ENCODE measurements around the gene SMLR1. TPM values are rescaled to one million over a fixed set of nuclear protein-coding genes. Genes with fewer than 3 reads are reported as not detected.
A peak's percentile ranks its signal among the peaks of the same experiment; 100 is the strongest.

Gene SMLR1
- total RNA-seq, 6 experiments from 2014 or later: not detected

- H3K27ac Mint-ChIP-seq: no peak overlapping the region
- no peaks in the 10 kb centered on the region; the same call in none of the 2 replicates for H3K27me3 Mint-ChIP-seq (ENCODE audit: insufficient read depth)
- H3K4me3 Mint-ChIP-seq: no peak overlapping the region
- no peaks in the 10 kb centered on the region for H3K9me3 Mint-ChIP-seq
- TF ChIP-seq CTCF (IDR thresholded peaks at IDR 0.05): no peak
- no peak for DNase-seq
- peaks cover 6% of the 10 kb centered on the region for H3K36me3 Mint-ChIP-seq (ENCODE audit: low read depth)
- H3K4me1 Mint-ChIP-seq (ENCODE audit: low read depth): peaks cover 54% of the 10 kb centered on the region
Observed at GRCh38 chr6:130848945-130849344, 21.7 kb downstream of the SMLR1 start.

- peaks cover 60% of the 10 kb centered on the region for H3K4me1 Mint-ChIP-seq (ENCODE audit: low read depth)
- peaks cover 6% of the 10 kb centered on the region for H3K36me3 Mint-ChIP-seq (ENCODE audit: low read depth)
- DNase-seq: no peak
- H3K27ac Mint-ChIP-seq: no peak overlapping the region
- no peaks in the 10 kb centered on the region; the same call in none of the 2 replicates for H3K27me3 Mint-ChIP-seq (ENCODE audit: insufficient read depth)
- no peak for TF ChIP-seq CTCF (IDR thresholded peaks at IDR 0.05)
- H3K9me3 Mint-ChIP-seq: no peaks in the 10 kb centered on the region
- H3K4me3 Mint-ChIP-seq: no peak overlapping the region
Observed at GRCh38 chr6:130849594-130849993, 22.4 kb downstream of the SMLR1 start.

- TF ChIP-seq CTCF (IDR thresholded peaks at IDR 0.05): no peak
- H3K36me3 Mint-ChIP-seq (ENCODE audit: low read depth): peaks cover 12% of the 10 kb centered on the region
- no peak overlapping the region for H3K4me3 Mint-ChIP-seq
Observed at GRCh38 chr6:130851026-130851425, 23.8 kb downstream of the SMLR1 start.

GRCh38 chr6:130852844-130853554 lies 25.8 kb downstream of the SMLR1 start:
- no peak for TF ChIP-seq CTCF (IDR thresholded peaks at IDR 0.05)
- Mint-ChIP-seq H3K4me3 (no peak overlapping the region), H3K27ac (peak overlapping the region; percentile 76; the same call in 1 of the 2 replicates), H3K9me3 (no peaks in the 10 kb centered on the region), H3K27me3 (ENCODE audit: insufficient read depth) (no peaks in the 10 kb centered on the region; the same call in 1 of the 2 replicates), H3K4me1 (ENCODE audit: low read depth) (peaks cover 52% of the 10 kb centered on the region), H3K36me3 (ENCODE audit: low read depth) (peaks cover 14% of the 10 kb centered on the region)
- DNase-seq: no peak

More at GRCh38 chr6:130851026-130851425, 23.8 kb downstream of the SMLR1 start:
- Mint-ChIP-seq H3K4me1 (ENCODE audit: low read depth) (peaks cover 60% of the 10 kb centered on the region), H3K9me3 (no peaks in the 10 kb centered on the region), H3K27ac (no peak overlapping the region), H3K27me3 (ENCODE audit: insufficient read depth) (no peaks in the 10 kb centered on the region; the same call in none of the 2 replicates)
- no peak for DNase-seq

GRCh38 chr6:130853555-130854183 lies 26.5 kb downstream of the SMLR1 start:
- peak overlapping the region; percentile 76 for H3K27ac Mint-ChIP-seq
- no peak for TF ChIP-seq CTCF (IDR thresholded peaks at IDR 0.05)
- peak overlapping the region; percentile 61 for H3K4me3 Mint-ChIP-seq

More at GRCh38 chr6:130853555-130854183, 26.5 kb downstream of the SMLR1 start:
- DNase-seq: peak; percentile 60
- Mint-ChIP-seq H3K9me3 (no peaks in the 10 kb centered on the region), H3K4me1 (ENCODE audit: low read depth) (peaks cover 52% of the 10 kb centered on the region), H3K36me3 (ENCODE audit: low read depth) (peaks cover 14% of the 10 kb centered on the region), H3K27me3 (ENCODE audit: insufficient read depth) (no peaks in the 10 kb centered on the region; the same call in 1 of the 2 replicates)
